AG09319 (cell line): Measurements from ENCODE around the gene VWC2L.

Experiments used
- DNase-seq: peaks from one replicate; pipeline ENCODE4 v3.0.0-alpha.2; 2010; ENCODE audit warnings: low read depth; ENCODE audit errors: extremely low read depth
- CTCF ChIP-seq: IDR thresholded peaks from 2 replicates; pipeline ENCODE4 v1.5.1; 2011; ENCODE audit warnings: low read depth, mild to moderate bottlenecking, inconsistent platforms, low read length, moderate library complexity

VWC2L gene

DNA sequence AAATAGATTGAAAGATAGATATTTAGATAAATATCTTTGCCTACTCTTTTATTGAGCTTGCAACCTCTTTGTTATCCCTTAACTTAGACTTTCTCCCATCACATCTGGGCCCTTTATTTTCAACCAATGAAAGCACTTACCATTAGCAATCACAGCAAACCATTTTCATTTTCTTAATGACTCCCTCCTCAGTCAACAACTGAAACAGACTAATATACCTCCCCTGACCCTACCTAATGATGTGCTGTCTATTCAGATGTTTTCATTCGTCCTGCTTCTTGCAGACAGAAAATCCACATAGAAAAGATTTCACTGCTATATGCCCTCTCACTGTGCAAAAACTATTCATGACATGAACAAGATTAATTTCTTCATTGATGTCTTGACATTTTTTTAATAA, 154.4 kb downstream of the VWC2L start:
- TF ChIP-seq CTCF, result no peak
- no peak for DNase-seq

DNA sequence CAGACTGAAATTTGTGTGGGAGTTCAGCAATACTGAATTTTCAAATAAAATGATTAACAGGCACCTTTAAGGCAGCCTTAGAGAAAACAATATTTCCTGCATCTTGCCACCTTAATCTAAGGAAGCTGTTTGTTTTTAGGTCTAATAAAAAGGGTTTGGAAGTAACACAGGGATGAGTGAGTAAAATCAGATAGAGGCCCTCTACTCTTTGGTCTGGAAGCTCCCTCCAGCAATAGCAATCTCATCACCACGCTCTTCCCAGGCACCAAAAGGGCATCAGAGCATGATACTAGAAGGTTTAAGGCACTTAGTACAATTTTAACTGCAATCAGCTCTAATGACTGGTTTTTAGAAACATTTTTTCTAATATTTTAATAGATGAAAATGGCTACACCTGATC, 155.6 kb downstream of the VWC2L start:
- no peak for DNase-seq
- TF ChIP-seq CTCF, result no peak

DNA sequence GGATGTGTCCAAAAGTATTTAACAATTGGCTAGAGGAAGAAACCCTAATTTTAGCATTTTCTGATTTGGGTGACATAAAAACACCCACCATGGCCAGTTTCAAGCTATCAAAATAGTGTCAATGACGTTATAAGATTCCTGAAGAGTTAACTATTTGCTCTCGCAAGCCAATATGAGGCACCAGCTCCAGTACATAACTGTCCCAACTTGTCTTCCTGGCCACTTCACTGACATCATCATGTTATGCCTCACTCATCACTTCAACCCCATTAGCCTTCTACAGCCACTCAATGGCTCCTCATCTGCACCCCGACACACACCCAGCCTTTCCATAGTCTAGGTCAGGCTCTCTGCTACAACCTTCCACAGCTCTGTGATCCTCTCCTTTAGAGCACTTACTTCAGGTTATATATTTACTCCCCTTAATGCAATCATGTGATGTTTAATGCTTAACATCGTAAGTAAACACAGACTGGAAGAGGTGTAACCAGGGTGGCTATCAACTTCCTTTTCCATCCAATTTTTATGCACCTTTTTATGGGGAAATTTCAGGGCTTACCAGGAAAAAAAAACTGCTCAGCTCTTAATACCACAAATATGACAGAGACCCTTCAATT, 158.7 kb downstream of the VWC2L start:
- no peak for DNase-seq
- TF ChIP-seq CTCF, result no peak

DNA sequence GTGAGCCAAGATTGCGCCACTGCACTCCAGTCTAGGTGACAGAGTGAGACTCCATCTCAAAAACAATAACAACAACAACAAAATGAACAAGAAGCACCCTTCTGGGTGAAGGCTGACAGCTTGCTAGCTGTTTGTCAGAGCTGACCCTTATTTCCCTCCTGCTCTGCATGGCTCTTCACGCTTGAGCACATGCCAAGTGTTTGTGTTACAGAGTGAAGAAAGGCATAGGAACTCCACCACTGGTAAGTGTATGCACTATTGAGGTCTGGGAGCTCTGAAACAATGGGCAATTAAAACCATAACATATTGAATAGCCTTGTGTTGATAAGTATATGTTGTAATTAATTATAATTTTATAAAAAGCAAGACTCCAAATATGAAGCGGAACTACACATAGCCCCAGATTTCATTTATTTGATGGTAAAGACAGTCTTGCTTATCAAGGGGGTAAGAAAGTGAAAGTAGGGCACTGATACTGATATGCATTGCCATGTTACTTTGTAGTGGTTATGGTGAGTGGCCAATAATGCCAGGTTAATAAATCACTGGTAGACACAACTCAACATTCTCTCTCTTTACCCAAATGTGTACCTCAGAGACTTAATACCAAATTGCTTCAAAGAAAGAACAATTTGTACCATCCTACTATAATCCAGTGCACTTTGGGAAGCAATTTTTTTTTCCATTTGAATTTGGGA, 163.4 kb downstream of the VWC2L start:
- no peak for DNase-seq
- no peak for TF ChIP-seq CTCF

GRCh38 chr2:214575030-214575429, 164.2 kb downstream of the VWC2L start:
- TF ChIP-seq CTCF, result no peak
- no peak for DNase-seq

DNA sequence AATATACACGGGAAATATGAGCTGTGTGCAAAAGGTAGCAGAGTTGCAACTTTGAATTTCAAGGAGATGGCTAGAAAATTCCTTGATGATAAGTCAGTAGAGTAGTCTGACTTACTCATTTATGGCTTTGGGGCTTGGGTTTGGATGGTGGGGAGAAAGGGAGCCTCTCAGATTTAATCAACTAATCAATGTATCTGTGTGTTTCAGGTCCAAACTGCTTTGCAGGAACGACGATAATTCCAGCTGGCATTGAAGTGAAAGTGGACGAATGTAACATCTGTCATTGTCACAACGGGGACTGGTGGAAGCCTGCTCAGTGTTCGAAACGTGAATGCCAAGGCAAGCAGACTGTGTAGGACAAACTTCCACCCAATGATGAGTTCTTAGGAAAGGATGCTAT, 164.6 kb downstream of the VWC2L start:
- no peak for TF ChIP-seq CTCF
- no peak for DNase-seq

- no peak for TF ChIP-seq CTCF
- DNase-seq, result no peak
Observed at GRCh38 chr2:214577769-214578168, 166.9 kb downstream of the VWC2L start.
